ENCODE data around the gene CACNA2D3.

CACNA2D3 gene

GRCh38 chr3:54134713-54135112, 12.4 kb downstream of the CACNA2D3 start:
- DNase-seq (ENCODE audit: low read depth, low spot score): no peak
- no peak overlapping the region for H3K4me3 ChIP-seq (ENCODE audit: low read depth, low read length)
- in situ Hi-C loops (cut with HindIII; ENCODE audit: low sequenced_read_pairs): no loop called here
- TF ChIP-seq CTCF (IDR thresholded peaks at IDR 0.05; ENCODE audit: low read depth, low read length): no peak

GRCh38 chr3:54137311-54137710, 15.0 kb downstream of the CACNA2D3 start:
- in situ Hi-C loops (cut with HindIII; ENCODE audit: low sequenced_read_pairs): no loop called here
- no peak overlapping the region for H3K4me3 ChIP-seq (ENCODE audit: low read depth, low read length)
- no peak for TF ChIP-seq CTCF (IDR thresholded peaks at IDR 0.05; ENCODE audit: low read depth, low read length)
- no peak for DNase-seq (ENCODE audit: low read depth, low spot score)

GRCh38 chr3:54138937-54139547, 16.7 kb downstream of the CACNA2D3 start:
- in situ Hi-C loops (cut with HindIII; ENCODE audit: low sequenced_read_pairs): no loop called here
- no peak for DNase-seq (ENCODE audit: low read depth, low spot score)
- TF ChIP-seq CTCF (IDR thresholded peaks at IDR 0.05; ENCODE audit: low read depth, low read length): no peak
- no peak overlapping the region for H3K4me3 ChIP-seq (ENCODE audit: low read depth, low read length)

GRCh38 chr3:54139630-54140029, 17.3 kb downstream of the CACNA2D3 start:
- in situ Hi-C loops (cut with HindIII; ENCODE audit: low sequenced_read_pairs): no loop called here
- TF ChIP-seq CTCF (IDR thresholded peaks at IDR 0.05; ENCODE audit: low read depth, low read length): no peak
- H3K4me3 ChIP-seq (ENCODE audit: low read depth, low read length): no peak overlapping the region

GRCh38 chr3:54144284-54144683, 21.9 kb downstream of the CACNA2D3 start:
- no peak overlapping the region for H3K4me3 ChIP-seq (ENCODE audit: low read depth, low read length)
- TF ChIP-seq CTCF (IDR thresholded peaks at IDR 0.05; ENCODE audit: low read depth, low read length): no peak
- in situ Hi-C loops (cut with HindIII; ENCODE audit: low sequenced_read_pairs): no loop called here

More at GRCh38 chr3:54139630-54140029, 17.3 kb downstream of the CACNA2D3 start:
- DNase-seq (ENCODE audit: low read depth, low spot score): no peak

GRCh38 chr3:54146506-54147239, 24.3 kb downstream of the CACNA2D3 start:
- H3K4me3 ChIP-seq (ENCODE audit: low read depth, low read length): no peak overlapping the region
- TF ChIP-seq CTCF (IDR thresholded peaks at IDR 0.05; ENCODE audit: low read depth, low read length): no peak
- no peak for DNase-seq (ENCODE audit: low read depth, low spot score)
- in situ Hi-C loops (cut with HindIII; ENCODE audit: low sequenced_read_pairs): no loop called here

More at GRCh38 chr3:54144284-54144683, 21.9 kb downstream of the CACNA2D3 start:
- no peak for DNase-seq (ENCODE audit: low read depth, low spot score)
